HG02884 (cell line): ENCODE data around the gene LYRM1.
"Not testable (repeated sequence)": the region's sequence is repeated elsewhere in the genome, so short reads cannot be mapped to it uniquely, and the experiment has no call there.

Experiments
- ATAC-seq: cut with Tn5 transposase; IDR thresholded peaks from one replicate; pipeline ENCODE4 v1.9.1; 2021; ENCODE audit warnings: mild to moderate bottlenecking, moderate library complexity; ENCODE audit not compliant: unreplicated experiment

The LYRM1 gene

DNA sequence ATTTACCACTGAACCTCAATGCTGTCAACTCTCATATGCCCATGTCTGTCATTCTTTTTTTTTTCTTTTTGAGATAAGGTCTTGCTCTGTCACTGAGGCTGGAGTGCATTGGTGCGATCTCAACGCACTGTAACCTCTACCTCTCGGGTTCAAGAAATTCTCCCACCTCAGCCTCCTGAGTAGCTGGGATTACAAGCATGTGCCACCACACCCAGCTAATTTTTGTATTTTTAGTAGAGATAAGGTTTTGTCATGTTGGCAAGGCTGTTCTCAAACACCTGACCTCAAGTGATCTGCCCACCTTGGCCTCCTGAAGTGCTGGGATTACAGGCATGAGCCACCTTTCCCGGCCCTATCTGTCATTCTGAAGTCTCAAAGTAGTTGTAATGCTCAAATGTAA lies 72.6 kb downstream of the LYRM1 start:
- not testable (repeated sequence) for ATAC-seq
